Esophagus muscularis mucosa (tissue), 4 donors: ENCODE results near the gene PUS7. TPM values are rescaled to one million over a fixed set of nuclear protein-coding genes. Genes with fewer than 3 reads are reported as not detected.
A peak's percentile ranks its signal among the peaks of the same experiment; 100 is the strongest.

Experiments
- DNase-seq: peaks from one replicate; pipeline ENCODE4 v3.0.0-alpha.2; 2017; ENCODE audit errors: extremely low spot score
- H3K27ac ChIP-seq, 4 donors: fragments of 200-600 bp; sonication (generic); replicated peaks in 1 of 4; 1 replicate in 3 of 4; 2 replicates in 1 of 4; pipeline ENCODE4 v1.5.1; 2016 to 2019; ENCODE audit warnings: mild to moderate bottlenecking in 1 of 4
- H3K27me3 ChIP-seq, 4 donors: fragments of 200-600 bp; sonication (generic); one replicate each; pipeline versions ENCODE4 v1.5.1 to v1.6.0; 2016 to 2019
- H3K36me3 ChIP-seq, 4 donors: fragments of 200-600 bp; sonication (generic); one replicate each; pipeline ENCODE4 v1.5.1; 2016 to 2019
- H3K4me1 ChIP-seq, 4 donors: fragments of 200-600 bp; sonication (generic); one replicate each; pipeline ENCODE4 v1.5.1; 2016 to 2019
- H3K4me3 ChIP-seq, 4 donors: fragments of 200-600 bp; sonication (generic); 1 replicate in 2 of 4; 2 replicates in 2 of 4; pipeline ENCODE4 v1.5.1; 2016 to 2019; ENCODE audit warnings: mild to moderate bottlenecking in 4 of 4, moderate library complexity in 1 of 4
- H3K9me3 ChIP-seq, 4 donors: fragments of 200-600 bp; sonication (generic); 1 replicate in 3 of 4; 2 replicates in 1 of 4; pipeline ENCODE4 v1.5.1; 2016 to 2019
- CTCF ChIP-seq, 3 experiments: fragments of 200-600 bp in 2 of 3; fragments of 450-650 bp in 1 of 3; sonication (generic) in 2 of 3; IDR thresholded peaks; one replicate each; pipeline ENCODE4 v1.5.1; 2017 to 2019; ENCODE audit warnings: antibody characterized with exemption in 3 of 3, mild to moderate bottlenecking in 2 of 3, moderate library complexity in 1 of 3
- EP300 ChIP-seq: sonication (generic); formaldehyde crosslinking; IDR thresholded peaks from one replicate; pipeline ENCODE4 v1.6.1; 2017; ENCODE audit warnings: antibody characterized with exemption
- POLR2A ChIP-seq: fragments of 450-650 bp; IDR thresholded peaks from one replicate; pipeline ENCODE4 v1.6.1; 2017; ENCODE audit warnings: antibody characterized with exemption, moderate library complexity, mild to moderate bottlenecking, low read depth
- POLR2AphosphoS5 ChIP-seq, 2 donors: sonication (generic); formaldehyde crosslinking; IDR thresholded peaks; one replicate each; pipeline ENCODE4 v1.6.1; 2017; ENCODE audit warnings: antibody characterized with exemption in 2 of 2
- WGBS: methylation state at CpG from one replicate; pipeline ENCODE4 v1.1.5; 2018; 5-methylcytosine and 5-hydroxymethylcytosine counted together
- intact Hi-C: fragments of 100-400 bp; cut with DNase I; formaldehyde crosslinking; loops from one replicate; pipeline ENCODE4 v1.15.1; 2023
- total RNA-seq, 4 donors: library from RNA; depleted of rRNA; stranded (reverse); fragments of >200 nt; gene quantifications; one replicate each; pipeline versions ENCODE4 v1.1.0 to v1.2.1, GENCODE V29; 2016

PUS7 gene
- 10 to 100 TPM in 3 of 4 donors, 1 to 10 TPM in 1; 7.1 to 22.9 (median 12.7) TPM for total RNA-seq

DNA sequence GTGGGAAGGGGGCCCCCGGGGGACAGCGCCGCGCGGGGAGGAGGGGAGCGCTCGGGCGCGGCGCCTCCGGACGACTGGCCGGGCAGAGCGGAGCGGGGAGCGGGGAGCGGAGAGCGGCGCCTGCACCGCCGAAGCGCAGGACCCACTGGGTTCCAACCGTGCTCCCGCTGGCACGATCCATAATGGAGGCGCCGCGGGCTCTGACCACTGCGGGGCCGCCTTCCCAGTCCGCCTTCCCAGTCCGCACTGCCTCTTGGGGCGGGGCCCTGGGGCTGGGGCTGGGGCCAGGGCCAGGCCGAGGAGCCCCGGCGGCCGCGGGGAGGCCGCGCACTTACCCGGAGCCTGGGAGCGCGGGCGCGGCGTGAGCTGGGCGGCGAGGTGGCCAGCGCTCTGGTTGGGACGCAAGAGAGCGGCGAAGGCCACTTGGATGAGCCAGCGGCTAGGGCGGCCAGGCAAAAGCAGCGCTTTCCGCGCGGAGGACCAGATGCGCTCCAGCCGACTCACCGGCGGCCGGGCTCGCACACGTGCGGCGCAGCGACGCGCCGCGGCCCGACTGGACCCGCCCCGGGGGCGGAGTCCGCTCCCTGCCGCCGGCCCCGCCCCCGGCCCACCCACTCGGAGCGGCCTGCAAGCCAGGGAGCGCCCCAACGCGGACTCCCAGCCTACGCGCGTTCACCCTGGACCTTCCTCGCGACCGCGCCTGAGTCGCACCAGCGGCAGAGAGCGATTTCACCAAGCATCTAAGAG, at the start of gene PUS7:
Gene PUS7 (minus strand): TSS at position 555 of the 747 bp plus-strand sequence. CDS start 13,759 bp downstream, outside the sequence.
- H3K4me1 ChIP-seq = peaks cover 14 to 24% (median 18%) of the 10 kb centered on the region in 4 donors
- under 1% methylated on average over 28 of the region's 96 CpGs for WGBS
- intact Hi-C loops = no loop called here
- H3K4me3 ChIP-seq = peak within 1 kb of the TSS; percentile 78 to 94 (median 78)
- no peaks in the 10 kb centered on the region for H3K36me3 ChIP-seq
- no peaks in the 10 kb centered on the region for H3K9me3 ChIP-seq
- no peaks in the 10 kb centered on the region for H3K27me3 ChIP-seq
- peak within 1 kb of the TSS; percentile 88 to 95 (median 92) for H3K27ac ChIP-seq
- TF ChIP-seq CTCF (IDR thresholded peaks at IDR 0.05) = peak in 2 of 3 experiments; percentile 6 to 12
- peak; percentile 51 to 80 for TF ChIP-seq POLR2AphosphoS5 (IDR thresholded peaks at IDR 0.05)
- no peak for TF ChIP-seq EP300
- TF ChIP-seq POLR2A = no peak
- peak; percentile 94 for DNase-seq

GRCh38 chr7:105567821-105568220, 45.8 kb upstream of the PUS7 start:
- no peak for TF ChIP-seq POLR2A
- TF ChIP-seq EP300 = no peak
- no peak for TF ChIP-seq POLR2AphosphoS5 (IDR thresholded peaks at IDR 0.05)
- TF ChIP-seq CTCF (IDR thresholded peaks at IDR 0.05) = no peak
- Histone ChIP-seq H3K9me3 (no peaks in the 10 kb centered on the region), H3K27ac (no peak overlapping the region), H3K36me3 (peaks cover 25 to 70% (median 52%) of the 10 kb centered on the region in 4 donors), H3K27me3 (no peaks in the 10 kb centered on the region), H3K4me1 (no peaks in the 10 kb centered on the region), H3K4me3 (no peak overlapping the region)
- WGBS = 82% methylated on average over 3 of the region's 3 CpGs
- no peak for DNase-seq
- intact Hi-C loops = no loop called here

DNA sequence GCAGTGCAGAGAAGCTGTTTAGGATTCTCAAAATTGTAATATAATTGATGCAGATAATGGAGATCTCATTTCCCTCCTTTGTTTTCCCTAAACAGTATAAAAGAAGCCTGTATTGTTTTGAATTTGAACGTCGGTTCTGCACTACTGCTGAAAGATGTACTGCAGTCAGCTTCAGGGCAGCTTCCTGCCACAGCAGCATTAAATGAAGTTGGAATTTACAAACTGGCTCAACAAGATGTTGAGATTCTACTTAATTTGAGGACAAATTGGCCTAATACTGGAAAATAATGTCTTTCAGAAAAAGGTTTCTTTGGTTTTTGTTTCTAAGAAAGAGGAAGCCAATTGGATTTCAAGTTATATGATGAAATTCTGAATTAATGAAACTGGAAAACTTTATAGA, 45.0 kb upstream of the PUS7 start:
- intact Hi-C loops = no loop called here
- 66% methylated on average over 2 of the region's 2 CpGs for WGBS
- TF ChIP-seq POLR2AphosphoS5 (IDR thresholded peaks at IDR 0.05) = no peak
- TF ChIP-seq EP300 = no peak
- no peak for TF ChIP-seq POLR2A
- no peak for TF ChIP-seq CTCF (IDR thresholded peaks at IDR 0.05)

DNA sequence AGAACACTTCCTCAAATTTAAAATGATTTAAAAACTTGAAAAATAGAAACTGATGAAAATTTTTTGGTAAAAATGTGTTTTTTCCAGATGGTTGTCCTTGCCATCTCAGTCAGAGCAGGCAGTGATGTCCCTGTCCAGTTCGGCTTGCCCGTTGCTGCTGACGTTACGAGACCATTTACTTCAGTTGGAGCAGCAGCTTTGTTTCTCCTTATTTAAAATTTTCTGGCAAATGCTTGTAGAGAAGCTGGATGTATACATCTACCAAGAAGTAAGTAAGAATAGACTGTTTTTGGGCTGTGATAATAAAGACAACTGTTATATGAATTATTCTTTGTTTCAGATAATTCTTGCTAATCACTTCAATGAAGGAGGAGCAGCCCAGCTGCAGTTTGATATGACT, 43.1 kb upstream of the PUS7 start:
- WGBS = 97% methylated on average over 4 of the region's 4 CpGs

More for the DNA sequence above, 45.0 kb upstream of the PUS7 start:
- Histone ChIP-seq H3K4me3 (no peak overlapping the region), H3K9me3 (no peaks in the 10 kb centered on the region), H3K27ac (no peak overlapping the region), H3K36me3 (peaks cover 27 to 78% (median 59%) of the 10 kb centered on the region in 4 donors), H3K4me1 (no peaks in the 10 kb centered on the region), H3K27me3 (no peaks in the 10 kb centered on the region)
- no peak for DNase-seq

More for the DNA sequence above, 43.1 kb upstream of the PUS7 start:
- H3K4me1 ChIP-seq = no peaks in the 10 kb centered on the region
- no peak for DNase-seq
- H3K27me3 ChIP-seq = no peaks in the 10 kb centered on the region
- no peaks in the 10 kb centered on the region for H3K9me3 ChIP-seq
- TF ChIP-seq POLR2A (no peak), CTCF (IDR thresholded peaks at IDR 0.05) (no peak), POLR2AphosphoS5 (IDR thresholded peaks at IDR 0.05) (no peak), EP300 (no peak)
- H3K27ac ChIP-seq = no peak overlapping the region
- H3K36me3 ChIP-seq = peaks cover 37 to 95% (median 72%) of the 10 kb centered on the region in 4 donors
- no peak overlapping the region for H3K4me3 ChIP-seq
- intact Hi-C loops = no loop called here
